ENCODE data around the gene FAM210B. TPM values are rescaled to one million over a fixed set of nuclear protein-coding genes. Genes with fewer than 3 reads are reported as not detected.
"Not testable (repeated sequence)": the region's sequence is repeated elsewhere in the genome, so short reads cannot be mapped to it uniquely, and the experiment has no call there.

Gene FAM210B
- total RNA-seq, 1 donor from 2014 or later, result 6.9 TPM

- Mint-ChIP-seq H3K4me3 (no peak overlapping the region), H3K27ac (peak overlapping the region; percentile 65), H3K9me3 (no peaks in the 10 kb centered on the region), H3K27me3 (ENCODE audit: insufficient read depth) (no peaks in the 10 kb centered on the region), H3K4me1 (ENCODE audit: low read depth) (peaks cover 51% of the 10 kb centered on the region), H3K36me3 (ENCODE audit: low read depth) (peaks cover 40% of the 10 kb centered on the region)
- intact Hi-C loops (cut with micrococcal nuclease), result no loop called here
- no peak for DNase-seq (ENCODE audit: low spot score)
Measured at GRCh38 chr20:56388882-56389281, 30.1 kb downstream of the FAM210B start.

- intact Hi-C loops (cut with micrococcal nuclease), result loop anchor here (10.0 kb wide), 1 partner anchor 1005 kb away; the partner anchor contains the start of gene RBM38
- H3K4me1 Mint-ChIP-seq (ENCODE audit: low read depth), result peaks cover 52% of the 10 kb centered on the region
- H3K36me3 Mint-ChIP-seq (ENCODE audit: low read depth), result peaks cover 36% of the 10 kb centered on the region
- H3K4me3 Mint-ChIP-seq, result peak overlapping the region; percentile 47
- no peaks in the 10 kb centered on the region for H3K27me3 Mint-ChIP-seq (ENCODE audit: insufficient read depth)
- peak overlapping the region; percentile 3 for H3K27ac Mint-ChIP-seq
- H3K9me3 Mint-ChIP-seq, result no peaks in the 10 kb centered on the region
- DNase-seq (ENCODE audit: low spot score), result no peak
Measured at GRCh38 chr20:56389807-56390206, 31.0 kb downstream of the FAM210B start.

GRCh38 chr20:56390396-56390795, 31.6 kb downstream of the FAM210B start:
- not testable (repeated sequence) for DNase-seq (ENCODE audit: low spot score); H3K4me3 Mint-ChIP-seq; H3K27me3 Mint-ChIP-seq (ENCODE audit: insufficient read depth); H3K9me3 Mint-ChIP-seq; H3K27ac Mint-ChIP-seq
- peaks cover 34% of the 10 kb centered on the region for H3K36me3 Mint-ChIP-seq (ENCODE audit: low read depth)
- intact Hi-C loops (cut with micrococcal nuclease), result loop anchor here (10.0 kb wide), 1 partner anchor 1004 kb away; the partner anchor contains the start of gene RBM38
- peaks cover 55% of the 10 kb centered on the region for H3K4me1 Mint-ChIP-seq (ENCODE audit: low read depth)

GRCh38 chr20:56391037-56391436, 32.3 kb downstream of the FAM210B start:
- H3K36me3 Mint-ChIP-seq (ENCODE audit: low read depth), result peaks cover 35% of the 10 kb centered on the region

GRCh38 chr20:56391596-56392131, 32.9 kb downstream of the FAM210B start:
- intact Hi-C loops (cut with micrococcal nuclease), result loop anchor here (1.0 to 10.0 kb wide), 8 partner anchors 9 to 1003 kb away; partner anchors contain the start of genes FAM210B, RAE1, RBM38 and RTF2
- no peak for DNase-seq (ENCODE audit: low spot score)
- Mint-ChIP-seq H3K4me3 (no peak overlapping the region), H3K36me3 (ENCODE audit: low read depth) (peaks cover 31% of the 10 kb centered on the region), H3K27me3 (ENCODE audit: insufficient read depth) (no peaks in the 10 kb centered on the region), H3K9me3 (no peaks in the 10 kb centered on the region), H3K27ac (no peak overlapping the region), H3K4me1 (ENCODE audit: low read depth) (peaks cover 49% of the 10 kb centered on the region)

More at GRCh38 chr20:56391037-56391436, 32.3 kb downstream of the FAM210B start:
- peaks cover 56% of the 10 kb centered on the region for H3K4me1 Mint-ChIP-seq (ENCODE audit: low read depth)
- no peak overlapping the region for H3K4me3 Mint-ChIP-seq
- no peaks in the 10 kb centered on the region for H3K9me3 Mint-ChIP-seq
- intact Hi-C loops (cut with micrococcal nuclease), result loop anchor here (10.0 kb wide), 1 partner anchor 1004 kb away; the partner anchor contains the start of gene RBM38
- DNase-seq (ENCODE audit: low spot score), result no peak
- H3K27me3 Mint-ChIP-seq (ENCODE audit: insufficient read depth), result no peaks in the 10 kb centered on the region
- H3K27ac Mint-ChIP-seq, result peak overlapping the region; percentile 87

- intact Hi-C loops (cut with micrococcal nuclease), result loop anchor here (1.0 to 10.0 kb wide), 8 partner anchors 8 to 1002 kb away; partner anchors contain the start of genes FAM210B, RAE1, RBM38 and RTF2
- DNase-seq (ENCODE audit: low spot score), result peak; percentile 99
- H3K4me3 Mint-ChIP-seq, result no peak within 1 kb of the TSS
- H3K9me3 Mint-ChIP-seq, result no peaks in the 10 kb centered on the region
- peaks cover 34% of the 10 kb centered on the region for H3K36me3 Mint-ChIP-seq (ENCODE audit: low read depth)
- no peaks in the 10 kb centered on the region for H3K27me3 Mint-ChIP-seq (ENCODE audit: insufficient read depth)
- H3K27ac Mint-ChIP-seq, result peak within 1 kb of the TSS; percentile 87
- H3K4me1 Mint-ChIP-seq (ENCODE audit: low read depth), result peaks cover 49% of the 10 kb centered on the region
Measured at GRCh38 chr20:56392132-56392880, 33.5 kb downstream of the FAM210B start, which contains the start of the genes AURKA and CSTF1. AURKA (minus strand) TSS chr20:56392215; CDS start chr20:56388197, 4,018 bp downstream. CSTF1 (plus strand) TSS chr20:56392645; CDS start chr20:56395553, 2,908 bp downstream.

GRCh38 chr20:56392881-56393482, 34.2 kb downstream of the FAM210B start:
- no peaks in the 10 kb centered on the region for H3K9me3 Mint-ChIP-seq
- H3K4me3 Mint-ChIP-seq, result no peak overlapping the region
- H3K36me3 Mint-ChIP-seq (ENCODE audit: low read depth), result peaks cover 38% of the 10 kb centered on the region
- peaks cover 49% of the 10 kb centered on the region for H3K4me1 Mint-ChIP-seq (ENCODE audit: low read depth)
- no peak for DNase-seq (ENCODE audit: low spot score)
- no peak overlapping the region for H3K27ac Mint-ChIP-seq
- intact Hi-C loops (cut with micrococcal nuclease), result loop anchor here (1.0 to 10.0 kb wide), 8 partner anchors 7 to 1002 kb away; partner anchors contain the start of genes FAM210B, RAE1, RBM38 and RTF2
- no peaks in the 10 kb centered on the region for H3K27me3 Mint-ChIP-seq (ENCODE audit: insufficient read depth)

DNA sequence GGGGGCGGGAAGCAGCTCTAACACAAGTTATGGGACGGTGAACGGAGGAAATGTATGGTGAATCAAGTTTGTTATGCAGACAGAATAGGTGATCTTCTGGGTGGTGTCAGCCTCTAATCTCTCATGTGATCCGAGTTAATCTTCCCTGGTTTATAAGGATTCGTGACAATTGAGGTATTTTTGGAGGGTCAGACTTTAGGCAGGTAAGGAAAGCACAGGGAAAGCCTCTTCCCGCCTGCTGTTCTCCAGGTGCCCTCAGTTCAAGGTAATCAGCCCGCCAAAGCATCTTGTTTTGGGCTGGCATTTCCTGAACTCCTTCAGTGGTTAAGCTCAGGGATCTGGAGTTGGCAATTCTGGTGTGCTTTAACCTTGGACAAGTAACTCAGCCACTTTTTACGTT, 34.9 kb downstream of the FAM210B start:
- H3K27ac Mint-ChIP-seq, result no peak overlapping the region
- intact Hi-C loops (cut with micrococcal nuclease), result loop anchor here (2.0 to 10.0 kb wide), 3 partner anchors 19 to 1001 kb away; partner anchors contain the start of gene RBM38

GRCh38 chr20:56395166-56395565, 36.4 kb downstream of the FAM210B start:
- Mint-ChIP-seq H3K4me3 (no peak overlapping the region), H3K9me3 (no peaks in the 10 kb centered on the region), H3K27ac (no peak overlapping the region), H3K27me3 (ENCODE audit: insufficient read depth) (no peaks in the 10 kb centered on the region), H3K36me3 (ENCODE audit: low read depth) (peaks cover 39% of the 10 kb centered on the region), H3K4me1 (ENCODE audit: low read depth) (peaks cover 43% of the 10 kb centered on the region)
- intact Hi-C loops (cut with micrococcal nuclease), result loop anchor here (10.0 kb wide), 1 partner anchor 1000 kb away; the partner anchor contains the start of gene RBM38
- DNase-seq (ENCODE audit: low spot score), result no peak

More for the DNA sequence above, 34.9 kb downstream of the FAM210B start:
- Mint-ChIP-seq H3K36me3 (ENCODE audit: low read depth) (peaks cover 41% of the 10 kb centered on the region), H3K4me1 (ENCODE audit: low read depth) (peaks cover 48% of the 10 kb centered on the region), H3K9me3 (no peaks in the 10 kb centered on the region), H3K27me3 (ENCODE audit: insufficient read depth) (no peaks in the 10 kb centered on the region), H3K4me3 (no peak overlapping the region)
- DNase-seq (ENCODE audit: low spot score), result no peak

GRCh38 chr20:56400001-56400640, 41.3 kb downstream of the FAM210B start:
- H3K36me3 Mint-ChIP-seq (ENCODE audit: low read depth), result peaks cover 60% of the 10 kb centered on the region
- DNase-seq (ENCODE audit: low spot score), result peak; percentile 47
- H3K4me3 Mint-ChIP-seq, result no peak overlapping the region
- peaks cover 28% of the 10 kb centered on the region for H3K4me1 Mint-ChIP-seq (ENCODE audit: low read depth)
- H3K9me3 Mint-ChIP-seq, result no peaks in the 10 kb centered on the region
- H3K27me3 Mint-ChIP-seq (ENCODE audit: insufficient read depth), result no peaks in the 10 kb centered on the region
- H3K27ac Mint-ChIP-seq, result peak overlapping the region; percentile 24
- intact Hi-C loops (cut with micrococcal nuclease), result loop anchor here (1.0 to 2.0 kb wide), 6 partner anchors 8 to 116 kb away; partner anchors contain the start of genes AURKA, CSTF1 and RTF2

GRCh38 chr20:56403465-56403864, 44.7 kb downstream of the FAM210B start:
- Mint-ChIP-seq H3K4me3 (no peak overlapping the region), H3K36me3 (ENCODE audit: low read depth) (peaks cover 61% of the 10 kb centered on the region), H3K27ac (no peak overlapping the region), H3K9me3 (no peaks in the 10 kb centered on the region), H3K27me3 (ENCODE audit: insufficient read depth) (no peaks in the 10 kb centered on the region), H3K4me1 (ENCODE audit: low read depth) (peaks cover 30% of the 10 kb centered on the region)
- intact Hi-C loops (cut with micrococcal nuclease), result no loop called here
- no peak for DNase-seq (ENCODE audit: low spot score)

GRCh38 chr20:56405356-56405755, 46.6 kb downstream of the FAM210B start:
- intact Hi-C loops (cut with micrococcal nuclease); H3K27ac Mint-ChIP-seq; H3K4me3 Mint-ChIP-seq; H3K27me3 Mint-ChIP-seq (ENCODE audit: insufficient read depth); H3K9me3 Mint-ChIP-seq; DNase-seq (ENCODE audit: low spot score): not testable (repeated sequence)
- Mint-ChIP-seq H3K4me1 (ENCODE audit: low read depth) (peaks cover 28% of the 10 kb centered on the region), H3K36me3 (ENCODE audit: low read depth) (peaks cover 59% of the 10 kb centered on the region)

Data from activated T-helper 1 cell treated with anti-CD3 and anti-CD28 coated beads, Interleukin-12 subunit alpha, Interleukin-12 subunit beta, Interleukin-2, Interleukin-4 antibody, amounts not matched to agents 30 ng/mL and 10 ng/mL and 1 ng/mL, durations not matched to agents 14 hours and 24 hours and 36 hours (primary cell).